Duodenal mucosa (tissue), 2 donors: Measurements from ENCODE around the gene FOXG1.

Source experiments
- H3K27ac ChIP-seq: one replicate; pipeline ENCODE4 v1.7.0; 2013; ENCODE audit warnings: low read depth, low read length
- H3K27me3 ChIP-seq, 2 donors: one replicate each; pipeline ENCODE4 v1.7.0; 2013; ENCODE audit warnings: low read length in 2 of 2, control low read depth in 1 of 2; ENCODE audit not compliant: insufficient read depth in 2 of 2, control insufficient read depth in 1 of 2
- H3K36me3 ChIP-seq, 2 donors: one replicate each; pipeline ENCODE4 v1.7.0; 2013; ENCODE audit warnings: low read length in 2 of 2, control low read depth in 1 of 2; ENCODE audit not compliant: insufficient read depth in 2 of 2, control insufficient read depth in 1 of 2
- H3K4me1 ChIP-seq, 2 donors: one replicate each; pipeline ENCODE4 v1.7.0; 2013; ENCODE audit warnings: low read length in 2 of 2, control low read depth in 1 of 2; ENCODE audit not compliant: insufficient read depth in 2 of 2, control insufficient read depth in 1 of 2
- H3K4me3 ChIP-seq, 2 donors: one replicate each; pipeline ENCODE4 v1.7.0; 2013; ENCODE audit warnings: low read length in 2 of 2, low read depth in 1 of 2
- H3K9ac ChIP-seq, 2 donors: one replicate each; pipeline ENCODE4 v1.7.0; 2013; ENCODE audit warnings: low read length in 2 of 2, low read depth in 1 of 2
- H3K9me3 ChIP-seq, 2 donors: one replicate each; pipeline ENCODE4 v1.7.0; 2013; ENCODE audit warnings: low read length in 2 of 2, control low read depth in 1 of 2; ENCODE audit not compliant: control insufficient read depth in 1 of 2

FOXG1 gene

DNA sequence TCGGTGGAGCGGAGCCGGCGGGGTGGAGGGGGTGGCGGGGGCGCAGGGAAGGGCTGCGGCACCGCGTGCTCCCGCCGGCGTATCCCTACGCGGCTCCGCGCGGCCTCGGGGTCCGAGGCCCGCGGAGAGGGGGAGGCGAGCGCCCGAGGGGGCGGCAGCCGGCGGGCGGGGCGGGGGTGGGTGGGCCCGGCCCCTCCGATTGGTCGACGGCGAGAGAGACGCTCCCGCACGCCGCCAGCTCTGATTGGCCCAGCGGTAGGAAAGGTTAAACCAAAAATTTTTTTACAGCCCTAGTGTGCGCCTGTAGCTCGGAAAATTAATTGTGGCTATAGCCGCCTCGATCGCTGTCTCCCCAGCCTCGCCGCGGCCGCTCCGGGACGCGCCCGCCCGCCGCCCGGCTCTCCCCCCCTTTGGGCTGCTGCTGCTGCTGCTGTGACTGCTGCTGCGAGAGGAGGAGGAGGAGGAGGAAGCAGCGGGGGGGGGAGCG is at the start of gene FOXG1:
TSS of gene FOXG1 (plus strand) at position 319 of the 487 bp plus-strand sequence. CDS start 493 bp downstream, outside the sequence.
- H3K9me3 ChIP-seq = peaks cover 0 to 3% of the 10 kb centered on the region in 2 donors
- no peaks in the 10 kb centered on the region for H3K36me3 ChIP-seq
- no peak within 1 kb of the TSS for H3K9ac ChIP-seq
- peak within 1 kb of the TSS in 1 of 2 donors; percentile 50 for H3K4me3 ChIP-seq
- H3K27ac ChIP-seq = no peak within 1 kb of the TSS
- H3K4me1 ChIP-seq = peaks cover 3 to 8% of the 10 kb centered on the region in 2 donors
- peaks cover 53 to 60% of the 10 kb centered on the region in 2 donors for H3K27me3 ChIP-seq

DNA sequence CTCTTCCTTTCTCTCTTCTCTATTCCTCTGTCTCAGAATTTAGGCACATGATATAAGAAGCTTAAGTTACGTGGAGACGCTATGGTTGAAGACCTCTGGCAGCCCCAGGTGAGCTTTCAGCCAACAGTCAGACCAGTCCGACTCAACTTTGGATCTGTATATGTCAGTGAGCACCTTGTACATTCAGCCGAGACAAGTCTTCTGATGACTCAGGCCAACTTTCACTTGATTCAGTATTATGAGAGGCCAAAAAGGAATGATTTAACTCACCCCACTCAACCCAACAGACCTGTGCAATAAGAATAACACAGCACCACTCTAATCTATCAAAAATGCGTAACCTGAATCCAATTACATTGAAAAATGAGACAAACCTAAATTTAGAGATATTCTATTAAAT is 47.5 kb upstream of the FOXG1 start:
- Histone ChIP-seq H3K27me3 (no peaks in the 10 kb centered on the region), H3K27ac (no peak overlapping the region), H3K4me1 (no peaks in the 10 kb centered on the region), H3K36me3 (no peaks in the 10 kb centered on the region), H3K4me3 (no peak overlapping the region), H3K9ac (no peak overlapping the region), H3K9me3 (no peaks in the 10 kb centered on the region)

DNA sequence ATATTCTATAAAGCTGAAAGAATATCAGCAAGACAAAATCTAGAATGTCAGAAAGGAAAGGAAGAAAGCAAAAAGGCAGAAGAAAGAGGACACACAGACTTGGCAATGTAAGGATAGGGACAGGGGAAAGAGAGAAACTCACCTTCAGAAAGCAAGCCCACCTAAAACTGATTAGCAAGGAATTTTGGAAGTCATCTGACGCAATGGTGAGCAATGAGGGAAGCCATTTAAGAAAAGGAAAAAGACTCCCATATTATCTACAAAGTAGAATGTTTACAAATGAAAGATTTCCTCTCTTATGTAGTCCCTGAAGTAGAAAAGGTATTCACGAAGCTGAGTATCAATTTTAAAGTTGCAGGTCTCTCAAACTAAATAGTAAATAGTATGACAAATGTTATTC is 35.2 kb upstream of the FOXG1 start:
- H3K36me3 ChIP-seq = no peaks in the 10 kb centered on the region
- H3K27ac ChIP-seq = no peak overlapping the region
- no peaks in the 10 kb centered on the region for H3K4me1 ChIP-seq
- H3K4me3 ChIP-seq = no peak overlapping the region
- no peaks in the 10 kb centered on the region for H3K9me3 ChIP-seq
- H3K9ac ChIP-seq = no peak overlapping the region
- H3K27me3 ChIP-seq = no peaks in the 10 kb centered on the region

DNA sequence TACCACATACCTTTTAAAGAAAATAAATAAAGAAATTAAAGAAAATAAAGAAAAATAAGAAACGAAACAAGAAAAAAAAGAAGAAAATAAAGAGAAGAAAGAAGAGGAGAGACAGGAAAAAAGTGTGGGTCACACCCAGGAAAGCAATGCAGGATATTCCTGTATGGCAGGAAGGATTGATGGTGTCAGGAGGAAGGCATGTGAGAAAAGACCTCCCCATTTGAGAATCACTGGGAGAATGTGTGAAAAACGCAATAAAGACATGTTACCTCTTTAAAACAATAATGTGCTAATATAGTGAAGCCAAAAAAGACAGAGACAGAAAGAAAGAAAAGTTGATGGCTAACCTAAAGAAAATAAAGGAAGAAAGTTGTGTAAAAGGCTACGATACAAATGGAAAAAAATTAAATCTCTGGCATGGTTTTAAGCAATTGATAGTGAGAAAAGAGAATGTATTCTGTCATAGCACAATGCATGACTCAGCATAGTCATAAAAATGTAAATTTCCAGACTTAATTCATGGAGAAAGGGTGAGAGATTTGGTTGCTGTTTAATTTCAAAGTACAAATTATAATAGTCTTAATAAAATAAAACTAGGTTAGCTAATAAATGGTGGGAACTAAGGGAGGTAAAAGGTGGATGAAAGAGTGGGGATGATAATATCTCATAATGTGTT is 24.3 kb upstream of the FOXG1 start:
- no peak overlapping the region for H3K9ac ChIP-seq
- no peaks in the 10 kb centered on the region for H3K36me3 ChIP-seq
- no peaks in the 10 kb centered on the region for H3K9me3 ChIP-seq
- no peak overlapping the region for H3K4me3 ChIP-seq
- H3K4me1 ChIP-seq = no peaks in the 10 kb centered on the region
- no peaks in the 10 kb centered on the region for H3K27me3 ChIP-seq
- H3K27ac ChIP-seq = no peak overlapping the region

DNA sequence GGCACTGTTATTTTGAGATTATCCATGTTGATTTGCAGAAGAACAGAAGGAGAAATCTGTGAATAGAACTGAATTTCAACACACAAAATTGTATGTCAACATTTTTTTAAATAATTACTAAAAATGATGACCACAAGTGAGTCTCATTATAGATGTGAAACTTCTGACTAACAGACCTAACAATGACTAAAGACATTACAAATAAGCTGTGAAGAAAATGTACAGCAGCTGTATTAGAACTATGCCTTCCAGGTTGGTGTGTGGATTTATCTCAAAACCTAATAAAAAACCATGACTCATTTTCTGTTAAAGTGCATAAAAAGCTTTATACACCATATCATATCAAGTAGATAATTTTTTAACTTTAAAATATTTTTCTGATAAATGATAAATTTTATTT is 22.5 kb upstream of the FOXG1 start:
- no peaks in the 10 kb centered on the region for H3K9me3 ChIP-seq
- no peaks in the 10 kb centered on the region for H3K36me3 ChIP-seq
- no peaks in the 10 kb centered on the region for H3K4me1 ChIP-seq
- no peak overlapping the region for H3K4me3 ChIP-seq
- no peaks in the 10 kb centered on the region for H3K27me3 ChIP-seq
- no peak overlapping the region for H3K9ac ChIP-seq
- H3K27ac ChIP-seq = no peak overlapping the region

DNA sequence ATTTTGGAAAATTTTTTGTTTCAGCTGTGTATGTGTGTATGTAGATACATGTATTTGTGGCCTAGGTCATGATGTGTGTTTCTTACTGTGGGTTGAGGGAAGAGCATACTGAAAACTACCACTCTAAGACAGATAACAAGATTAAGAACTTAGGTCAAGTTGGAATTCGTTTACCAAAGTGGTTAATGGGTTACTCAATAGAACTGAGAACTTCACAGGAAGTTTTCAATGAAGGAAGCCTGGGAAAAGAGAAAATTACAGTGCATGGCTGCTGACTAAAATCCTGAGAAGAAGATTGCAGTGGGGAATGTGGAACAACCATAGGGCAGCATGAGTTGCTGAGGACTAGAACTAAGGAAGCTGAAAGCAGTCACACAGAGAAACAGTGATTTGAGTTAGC is 21.4 kb upstream of the FOXG1 start:
- no peak overlapping the region for H3K9ac ChIP-seq
- H3K9me3 ChIP-seq = no peaks in the 10 kb centered on the region
- no peak overlapping the region for H3K27ac ChIP-seq
- no peaks in the 10 kb centered on the region for H3K36me3 ChIP-seq
- H3K4me3 ChIP-seq = no peak overlapping the region
- no peaks in the 10 kb centered on the region for H3K4me1 ChIP-seq
- no peaks in the 10 kb centered on the region for H3K27me3 ChIP-seq

DNA sequence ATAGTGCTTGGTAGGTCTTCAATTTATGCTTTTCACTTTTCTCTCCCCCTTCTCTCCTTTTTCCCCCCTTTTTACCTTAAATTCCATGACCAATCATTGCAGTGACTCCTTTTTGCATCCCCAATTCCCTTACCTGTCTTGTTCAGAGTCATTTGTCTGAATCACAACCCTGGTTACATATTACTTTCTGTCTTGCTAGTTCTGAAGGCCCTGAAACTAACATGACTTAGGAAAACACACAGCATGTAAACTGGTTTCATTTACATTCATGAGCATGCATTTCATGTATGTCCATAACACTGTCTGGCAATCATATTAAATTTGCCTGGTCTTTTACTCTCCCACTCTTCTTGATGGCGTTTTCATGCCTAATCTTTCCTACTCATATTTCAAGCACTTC is 20.3 kb upstream of the FOXG1 start:
- Histone ChIP-seq H3K36me3 (no peaks in the 10 kb centered on the region), H3K27me3 (no peaks in the 10 kb centered on the region), H3K9me3 (no peaks in the 10 kb centered on the region), H3K4me3 (no peak overlapping the region), H3K27ac (no peak overlapping the region), H3K4me1 (no peaks in the 10 kb centered on the region), H3K9ac (no peak overlapping the region)

DNA sequence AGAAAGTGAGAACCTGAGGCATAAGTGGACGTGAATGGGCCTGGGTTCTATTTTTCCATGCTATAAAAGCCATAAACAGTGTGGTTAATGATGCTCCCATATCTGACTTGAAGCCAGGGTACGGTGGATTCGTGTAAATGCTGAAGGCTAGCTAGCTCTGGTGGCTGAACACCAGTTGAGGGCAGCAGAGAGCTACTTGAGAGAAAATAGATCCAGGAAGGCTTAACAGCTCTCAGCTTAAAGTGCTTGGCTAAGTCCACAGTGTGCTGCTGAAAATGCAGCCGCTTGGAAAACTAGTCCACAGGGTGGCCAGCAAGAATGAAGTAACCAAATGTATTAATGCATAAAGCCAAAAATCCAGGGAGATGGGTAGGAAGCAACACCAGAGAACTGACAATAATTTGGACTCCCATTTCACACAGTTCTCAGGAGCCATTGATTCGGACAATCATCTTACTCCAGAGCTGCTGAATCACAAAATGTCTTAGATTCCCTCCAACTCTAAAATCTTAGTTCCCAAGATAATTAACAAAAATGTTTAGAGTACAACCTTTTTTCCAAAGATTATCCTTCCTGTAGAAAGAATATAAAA is 15.0 kb upstream of the FOXG1 start:
- Histone ChIP-seq H3K4me1 (no peaks in the 10 kb centered on the region), H3K9ac (no peak overlapping the region), H3K27ac (no peak overlapping the region), H3K9me3 (no peaks in the 10 kb centered on the region), H3K36me3 (no peaks in the 10 kb centered on the region), H3K27me3 (peaks cover 20 to 22% of the 10 kb centered on the region in 2 donors), H3K4me3 (no peak overlapping the region)

DNA sequence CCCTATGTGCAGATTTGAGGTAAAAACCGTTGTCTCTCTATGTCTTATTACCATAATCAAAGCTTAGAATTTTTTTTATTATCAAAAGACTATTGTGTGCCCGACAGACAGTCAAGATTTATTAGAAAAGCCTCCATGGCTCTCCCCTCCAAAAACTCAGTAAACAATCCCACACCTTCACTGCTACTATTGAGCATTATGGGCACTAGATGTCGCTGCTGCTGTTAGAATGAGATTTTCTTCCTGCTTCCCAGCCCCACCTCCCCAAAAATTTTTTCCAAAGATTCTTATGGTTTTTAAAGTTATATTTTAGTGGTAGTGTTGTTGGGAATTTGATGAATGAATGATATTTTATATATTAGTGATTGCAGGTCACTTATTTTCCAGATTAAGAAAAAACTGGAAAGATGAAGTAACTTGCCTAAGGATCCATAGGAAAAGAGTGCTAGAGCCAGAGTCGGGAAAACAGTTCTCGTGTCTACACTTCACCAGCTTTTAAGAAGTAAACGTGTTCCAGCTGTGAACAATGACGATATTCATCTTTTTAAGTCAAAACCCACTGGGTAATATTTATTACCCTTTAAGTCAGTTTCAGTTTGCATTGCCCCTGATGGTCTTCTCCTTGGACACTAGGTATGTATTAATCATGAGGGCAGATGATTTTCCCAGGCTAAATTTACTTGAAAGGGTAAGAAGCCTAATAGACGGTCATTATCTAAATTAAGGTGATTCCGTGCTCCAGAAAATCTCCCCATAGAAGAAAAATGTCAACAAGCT is 12.2 kb upstream of the FOXG1 start:
- Histone ChIP-seq H3K9ac (no peak overlapping the region), H3K4me1 (no peaks in the 10 kb centered on the region), H3K27me3 (peaks cover 42 to 47% of the 10 kb centered on the region in 2 donors), H3K4me3 (no peak overlapping the region), H3K9me3 (no peaks in the 10 kb centered on the region), H3K27ac (no peak overlapping the region), H3K36me3 (no peaks in the 10 kb centered on the region)

DNA sequence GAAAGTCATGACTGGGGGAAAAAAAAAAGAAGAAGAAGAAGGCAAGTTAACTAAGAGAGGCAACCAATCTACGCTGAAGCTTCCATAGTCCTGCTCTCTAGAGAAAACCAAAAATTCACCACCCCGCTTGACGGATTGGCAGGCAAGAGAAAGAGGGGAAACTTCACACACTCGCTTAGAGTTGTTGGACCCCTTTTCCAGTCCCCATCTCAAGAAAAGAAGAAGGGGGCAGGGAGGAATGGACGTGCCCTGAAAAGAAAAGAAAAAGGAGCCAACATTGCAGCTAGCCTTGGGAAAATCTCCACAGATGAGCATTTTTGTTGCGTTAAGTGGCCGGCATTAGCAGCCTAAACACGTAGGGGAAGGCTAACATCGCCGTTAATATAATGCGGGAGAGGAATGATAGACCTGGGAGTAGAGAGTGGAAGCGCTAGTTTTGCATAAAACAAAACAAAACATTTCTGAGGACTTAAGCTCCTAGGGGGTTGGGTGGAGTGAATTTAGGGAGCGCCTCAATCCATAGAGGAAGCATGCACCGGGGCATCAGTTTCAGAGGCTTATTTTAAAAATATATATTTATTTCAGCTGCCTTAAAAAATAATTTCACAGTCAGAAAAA is 11.3 kb upstream of the FOXG1 start:
- H3K27ac ChIP-seq = no peak overlapping the region
- H3K9me3 ChIP-seq = no peaks in the 10 kb centered on the region
- peaks cover 51 to 56% of the 10 kb centered on the region in 2 donors for H3K27me3 ChIP-seq
- no peak overlapping the region for H3K4me3 ChIP-seq
- no peaks in the 10 kb centered on the region for H3K36me3 ChIP-seq
- H3K9ac ChIP-seq = no peak overlapping the region
- no peaks in the 10 kb centered on the region for H3K4me1 ChIP-seq
